HG02610 (cell line): Measurements from ENCODE around the gene KIF16B.

Experiments
- ATAC-seq: cut with Tn5 transposase; IDR thresholded peaks from one replicate; pipeline ENCODE4 v1.9.1; 2021; ENCODE audit warnings: mild to moderate bottlenecking, moderate library complexity; ENCODE audit not compliant: unreplicated experiment

Gene KIF16B

DNA sequence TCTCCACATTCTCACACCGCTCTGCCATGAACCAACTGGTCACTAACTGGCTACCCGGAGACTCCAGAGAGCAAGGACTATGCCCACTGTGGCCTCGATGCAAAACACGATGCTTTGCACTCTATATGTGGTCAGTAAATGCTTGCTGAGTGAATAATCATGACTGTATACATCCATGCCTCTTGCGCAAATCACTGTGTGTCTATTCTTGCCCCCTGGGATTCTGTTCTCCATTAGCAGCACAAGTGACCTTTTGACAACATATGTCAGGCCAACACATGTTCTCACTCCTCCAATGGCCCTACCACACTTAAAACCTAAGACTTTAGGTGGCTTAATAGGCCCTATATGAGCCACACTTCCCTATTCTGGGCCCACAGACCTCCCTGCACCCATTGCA, 16.9 kb downstream of the KIF16B start:
- no peak for ATAC-seq

DNA sequence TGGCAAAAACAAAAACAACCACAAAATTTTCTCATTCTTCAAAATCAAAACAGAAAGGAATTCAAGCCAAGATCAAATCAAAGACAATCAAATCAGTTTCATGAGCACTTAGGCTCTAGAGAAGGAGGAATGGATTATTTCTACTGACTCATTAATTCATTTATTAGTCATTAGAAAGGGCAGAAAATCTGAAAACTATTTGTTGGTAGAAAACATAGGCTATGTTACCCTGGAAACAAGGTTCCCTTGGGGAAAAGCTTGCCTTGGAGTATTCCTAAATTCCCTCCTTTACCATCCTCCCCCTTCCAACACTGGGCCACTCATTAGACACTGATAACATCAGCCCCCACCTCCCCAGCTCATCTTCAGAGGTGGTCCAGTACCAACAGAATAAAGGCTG, 17.5 kb downstream of the KIF16B start:
- ATAC-seq = no peak

DNA sequence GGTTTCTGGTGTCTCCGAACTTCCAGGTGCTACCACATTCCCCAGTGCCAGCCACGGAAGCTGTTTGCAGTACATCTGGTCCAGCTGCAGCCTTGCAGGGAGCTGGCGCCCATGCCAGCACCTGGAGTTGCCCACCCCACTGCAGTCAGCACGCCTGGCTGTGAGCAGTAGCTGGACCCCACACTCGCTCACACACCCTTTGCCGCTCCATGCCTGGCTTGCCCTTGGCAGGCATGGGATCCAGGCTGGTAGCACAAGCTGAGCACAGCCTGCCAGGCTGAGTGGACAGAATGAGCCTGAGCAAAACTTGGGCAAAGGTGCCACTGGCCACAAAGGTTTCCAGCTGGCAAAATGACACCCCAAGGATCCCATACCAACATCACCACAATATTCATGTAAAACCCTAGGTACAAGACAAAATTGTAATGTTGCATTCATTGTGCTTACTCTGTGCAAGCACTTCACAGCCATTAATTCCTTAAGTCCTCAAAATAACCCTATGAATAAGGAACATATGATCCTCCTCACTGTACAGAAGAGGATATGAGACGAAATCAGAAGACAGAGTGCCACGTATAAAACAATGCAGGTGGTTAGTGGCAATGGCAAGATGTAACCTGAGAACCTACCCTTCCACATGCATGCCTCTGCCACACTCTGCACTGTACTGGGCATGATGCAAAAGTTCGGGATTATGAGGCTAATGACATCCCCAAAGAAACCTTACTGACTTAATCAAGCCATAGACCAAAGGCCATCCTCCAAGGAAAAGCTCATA, 18.3 kb downstream of the KIF16B start:
- ATAC-seq = no peak

DNA sequence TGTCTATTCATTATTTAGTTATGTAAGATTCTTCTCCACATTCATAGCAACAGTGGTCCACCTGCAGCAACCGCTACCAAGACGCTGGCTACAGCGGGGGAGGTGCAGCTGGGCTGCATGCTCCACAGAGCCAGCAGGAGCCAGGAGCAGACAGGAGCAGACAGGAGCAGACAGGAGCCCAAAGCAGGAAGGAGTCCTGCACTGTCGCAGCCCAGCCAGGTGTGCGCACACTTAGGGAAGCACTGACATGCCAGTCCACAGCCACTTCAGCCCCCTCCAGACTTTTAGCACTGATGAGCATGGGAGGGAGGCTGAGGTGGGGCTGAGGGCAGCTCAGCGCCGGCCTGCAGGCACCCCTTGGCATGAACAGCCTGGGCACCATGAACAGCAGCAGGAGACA, 19.6 kb downstream of the KIF16B start:
- no peak for ATAC-seq

DNA sequence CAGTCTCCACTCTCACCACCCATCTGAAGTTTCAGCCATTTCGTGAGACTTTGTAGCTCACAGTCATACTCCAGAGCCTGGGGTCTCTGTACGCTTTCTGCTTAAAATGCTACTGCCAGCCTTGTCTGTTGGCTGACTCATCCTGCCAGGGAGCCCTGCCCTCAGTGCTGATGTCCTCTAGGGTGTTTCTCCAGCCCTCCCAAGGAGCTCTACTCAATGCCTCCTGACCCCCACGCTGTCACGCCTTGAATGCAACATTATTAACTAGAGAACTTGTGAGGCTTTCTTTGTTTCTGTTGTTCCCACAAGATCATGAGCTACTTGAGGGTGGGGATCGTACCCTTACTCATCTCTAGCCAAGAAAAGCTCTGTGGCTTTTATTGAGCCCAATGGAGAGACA, 20.1 kb downstream of the KIF16B start:
- ATAC-seq = no peak

DNA sequence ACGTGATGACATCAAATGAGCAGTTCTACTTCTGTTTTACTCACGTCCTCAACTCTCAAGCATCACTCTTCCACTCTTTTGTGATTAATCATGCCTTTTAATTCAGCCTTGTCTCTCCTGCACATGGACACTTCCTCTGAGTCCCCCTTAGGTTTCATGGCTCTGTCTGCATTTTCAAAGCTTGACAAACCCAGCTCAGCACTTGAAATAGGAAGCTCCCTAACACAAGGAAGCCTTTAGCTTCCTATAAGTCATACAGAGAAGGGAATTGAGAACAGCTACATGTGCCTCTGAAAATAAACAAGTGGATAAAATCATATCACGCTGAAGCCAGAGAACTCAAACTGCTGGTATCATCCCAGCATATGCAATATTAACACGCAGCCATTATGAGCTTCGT, 21.2 kb downstream of the KIF16B start:
- ATAC-seq = no peak

DNA sequence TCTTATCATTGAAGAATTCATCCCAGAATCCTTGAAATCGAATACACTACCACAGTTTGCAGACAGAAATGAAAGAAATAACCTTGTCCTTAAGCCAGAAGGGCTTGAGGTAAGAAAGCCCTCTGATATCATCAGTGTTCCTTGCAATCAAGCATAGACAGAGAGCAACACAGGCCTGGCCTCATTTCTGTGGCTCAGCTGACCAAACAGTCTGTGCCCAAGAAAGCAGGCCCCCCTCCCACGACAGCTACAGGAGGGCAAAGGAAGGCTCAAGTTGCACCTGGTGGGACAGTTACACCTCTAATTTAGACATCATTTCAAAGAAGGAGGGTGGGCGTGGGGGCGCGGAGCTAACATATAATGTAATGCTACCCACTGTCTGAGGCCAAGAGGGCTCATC, 21.6 kb downstream of the KIF16B start:
- ATAC-seq = no peak

DNA sequence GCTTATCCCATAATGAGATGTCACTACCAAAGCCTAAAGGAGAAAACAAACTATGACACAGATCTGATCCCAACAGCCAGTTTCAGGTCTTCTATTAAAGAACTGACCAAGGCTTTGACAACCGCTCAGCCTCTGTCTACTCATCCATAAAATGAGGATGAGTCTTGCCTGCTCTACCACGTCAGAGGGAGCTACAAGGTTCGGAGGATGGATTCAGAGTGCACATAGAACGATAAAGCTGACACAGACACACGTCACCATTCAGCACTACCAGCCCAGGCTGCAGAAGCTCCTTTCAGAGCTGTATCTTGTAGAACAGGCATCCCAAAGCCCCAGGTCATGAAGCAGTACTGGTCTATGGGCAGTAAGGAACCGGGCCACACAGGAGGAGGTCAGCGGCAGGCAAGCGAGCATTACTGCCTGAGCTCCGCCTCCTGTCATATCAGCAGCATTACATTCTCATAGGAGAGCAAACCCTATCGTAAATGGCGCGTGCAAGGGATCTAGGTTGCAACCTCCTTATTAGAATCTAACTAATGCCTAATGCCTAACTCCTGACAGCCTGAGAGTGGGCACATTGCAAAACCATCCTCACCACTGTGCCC, 25.1 kb downstream of the KIF16B start:
- ATAC-seq = no peak

DNA sequence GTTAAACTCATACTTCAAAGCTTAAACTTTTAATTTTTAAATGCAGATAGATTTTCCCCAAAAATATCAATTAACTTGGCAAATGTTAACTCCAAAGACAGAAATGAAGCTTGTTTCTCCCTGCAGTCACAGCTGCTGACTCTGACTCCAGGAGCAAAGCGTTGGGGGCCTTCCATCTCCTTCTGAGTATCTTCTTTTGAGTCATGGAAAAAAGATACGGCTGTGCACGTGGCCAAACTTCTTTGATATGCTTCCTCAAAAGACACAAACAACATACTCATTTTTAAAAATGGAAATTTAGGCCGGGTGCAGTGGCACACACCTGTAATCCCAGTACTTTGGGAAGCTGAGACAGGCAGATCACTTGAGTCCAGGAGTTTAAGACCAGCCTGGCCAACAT, 28.3 kb downstream of the KIF16B start:
- no peak for ATAC-seq

DNA sequence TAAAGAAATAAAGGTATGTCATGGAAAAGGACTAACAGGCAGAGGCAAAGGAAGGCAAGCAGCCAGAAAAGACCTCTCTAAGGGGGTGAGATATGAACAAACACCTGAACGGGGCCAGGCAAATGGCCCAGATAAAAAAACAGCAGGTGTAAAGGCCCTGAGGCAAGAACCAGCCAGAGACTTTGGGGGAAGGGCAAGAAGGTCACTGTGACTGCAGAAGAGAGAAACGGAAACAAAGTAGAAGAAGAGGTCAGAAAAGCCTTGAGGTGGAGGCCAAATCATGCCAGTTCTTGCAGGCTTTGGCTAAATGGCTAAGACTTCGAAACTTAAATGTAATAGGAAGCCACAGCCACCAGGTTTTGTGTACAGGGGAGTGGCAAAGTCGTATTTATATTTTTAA, 30.8 kb downstream of the KIF16B start:
- ATAC-seq = no peak

DNA sequence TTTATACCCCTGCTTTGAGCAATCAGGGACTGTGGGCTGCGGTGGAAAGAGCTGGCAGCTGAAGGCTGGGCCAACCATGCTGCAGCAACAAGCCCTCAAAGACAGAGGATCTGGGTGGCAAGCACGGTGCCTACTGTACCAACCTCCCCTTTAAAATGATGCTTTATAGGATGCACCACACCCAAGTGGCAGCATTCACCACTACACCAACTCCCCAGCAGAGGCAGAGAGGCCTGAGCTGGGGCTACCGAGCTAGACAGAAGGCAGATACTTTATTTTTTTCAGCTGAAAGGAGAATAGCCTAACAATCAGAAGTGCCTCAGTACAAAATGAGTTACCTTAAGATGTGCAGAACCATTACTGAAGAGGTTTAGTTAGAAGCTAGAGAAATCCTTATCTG, 31.4 kb downstream of the KIF16B start:
- no peak for ATAC-seq

DNA sequence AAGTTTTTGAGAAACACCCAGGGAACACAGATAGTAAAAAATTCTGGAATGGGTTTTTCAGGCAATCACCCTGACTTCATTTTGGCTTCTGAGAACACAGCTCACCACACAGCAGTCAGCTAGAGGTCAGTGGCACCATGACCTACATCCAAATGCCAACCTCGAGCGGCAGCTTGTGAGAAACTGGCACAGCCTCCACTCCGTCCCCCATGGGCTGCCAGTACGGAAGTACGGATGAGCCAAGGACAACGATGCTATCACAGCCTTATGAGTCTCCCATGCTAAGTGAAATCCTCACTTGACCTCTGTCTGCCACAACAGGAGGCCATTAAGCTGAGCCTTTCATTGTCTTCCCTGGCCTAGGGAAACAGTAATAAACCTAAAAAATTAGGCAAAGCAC, 32.0 kb downstream of the KIF16B start:
- no peak for ATAC-seq

DNA sequence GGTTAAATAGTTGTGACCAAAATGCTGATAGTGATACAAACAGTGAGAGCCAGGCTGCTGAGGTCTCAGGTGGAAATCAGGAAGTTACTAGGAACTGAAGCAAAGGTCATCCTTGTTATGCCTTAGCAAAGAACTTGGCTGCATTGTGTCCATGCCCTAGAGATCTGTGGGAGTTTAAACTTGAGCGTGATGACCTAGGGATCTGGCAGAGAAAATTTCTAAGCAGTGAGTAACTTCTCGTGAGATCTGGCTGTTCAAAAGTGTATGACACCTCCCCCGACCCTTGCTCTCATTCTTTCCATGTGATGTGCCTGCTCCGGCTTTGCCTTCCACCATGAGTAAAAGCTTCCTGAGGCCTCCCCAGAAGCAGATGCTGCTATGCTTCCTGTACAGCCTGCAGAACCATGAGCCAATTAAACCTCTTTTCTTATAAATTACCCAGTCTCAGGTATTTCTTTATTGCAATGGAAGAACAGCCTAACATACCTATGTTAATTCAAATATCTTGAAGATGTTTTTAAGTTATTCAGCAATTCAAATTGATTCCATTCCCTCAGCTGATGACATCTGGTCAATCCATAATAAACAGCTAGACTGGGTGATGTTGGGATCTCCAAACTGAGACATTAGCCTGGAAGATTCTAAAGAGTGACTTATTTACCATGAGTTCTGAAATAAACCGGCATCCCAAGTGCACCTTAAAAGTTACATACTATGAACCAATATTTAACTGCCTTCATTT, 33.8 kb downstream of the KIF16B start:
- no peak for ATAC-seq

DNA sequence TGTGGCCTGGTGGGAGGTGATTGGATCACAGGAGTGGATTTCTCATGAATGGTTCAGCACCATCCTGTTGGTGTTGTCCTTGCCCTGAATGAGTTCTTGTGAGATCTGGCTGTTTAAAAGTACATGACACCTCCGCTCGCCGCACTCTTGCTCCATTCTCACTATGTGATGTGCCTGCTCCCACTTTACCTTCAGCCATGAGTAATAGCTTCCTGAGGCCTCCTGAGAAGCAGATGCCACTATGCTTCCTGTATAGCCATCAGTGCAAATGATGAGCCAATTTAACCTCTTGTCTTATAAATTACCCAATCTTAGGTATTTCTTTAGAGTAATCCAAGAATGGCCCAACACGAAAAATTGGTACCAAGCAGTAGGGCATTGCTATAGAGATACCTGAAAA, 34.5 kb downstream of the KIF16B start:
- ATAC-seq = no peak

DNA sequence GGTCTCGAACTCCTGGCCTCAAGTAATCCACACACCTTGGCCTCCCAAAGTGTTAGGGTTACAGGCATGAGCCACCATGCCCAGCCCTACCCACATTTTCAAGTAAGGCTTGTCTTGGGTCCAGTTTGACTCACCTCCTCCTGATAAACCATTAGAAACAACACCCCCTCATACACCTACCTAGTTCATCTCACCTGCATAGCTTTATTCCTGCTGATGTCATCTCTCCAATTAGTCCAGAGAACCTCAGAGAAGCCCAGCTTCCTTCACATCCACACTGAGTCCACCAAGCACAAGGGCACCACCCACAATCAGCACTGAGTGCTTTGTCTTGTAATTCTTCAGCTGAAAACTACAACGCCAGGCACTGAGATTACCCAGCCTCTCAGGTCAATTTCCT, 35.3 kb downstream of the KIF16B start:
- ATAC-seq = no peak

DNA sequence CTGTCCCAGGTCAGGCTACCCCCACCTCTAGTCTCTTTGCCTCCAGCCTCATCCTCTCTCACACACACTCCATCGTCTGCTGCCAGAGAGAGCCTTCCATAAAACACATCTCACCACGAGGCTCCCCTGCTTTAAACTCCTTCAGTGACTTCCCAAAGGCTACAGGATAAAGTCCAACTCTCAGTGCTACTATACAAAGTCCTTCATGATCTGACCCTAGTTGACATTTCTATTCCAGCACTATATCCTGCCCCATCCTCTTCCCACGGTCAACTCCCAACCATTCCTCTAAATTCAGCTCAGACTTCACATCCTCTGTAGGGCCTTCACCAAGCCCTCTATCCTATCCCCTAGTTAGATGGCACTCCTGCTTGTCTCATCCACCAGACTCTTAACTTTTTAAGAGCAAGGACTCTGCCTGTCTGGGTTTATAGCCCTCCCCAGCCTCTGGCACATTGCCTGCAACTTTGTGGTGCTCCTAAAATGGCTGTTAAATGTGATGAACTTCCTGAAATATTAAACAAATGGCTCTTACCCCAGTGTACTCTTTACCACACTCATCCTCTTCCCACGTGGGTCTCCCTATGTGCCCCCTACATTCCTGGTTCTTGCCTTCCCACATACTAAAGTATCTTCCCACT, 36.1 kb downstream of the KIF16B start:
- no peak for ATAC-seq

DNA sequence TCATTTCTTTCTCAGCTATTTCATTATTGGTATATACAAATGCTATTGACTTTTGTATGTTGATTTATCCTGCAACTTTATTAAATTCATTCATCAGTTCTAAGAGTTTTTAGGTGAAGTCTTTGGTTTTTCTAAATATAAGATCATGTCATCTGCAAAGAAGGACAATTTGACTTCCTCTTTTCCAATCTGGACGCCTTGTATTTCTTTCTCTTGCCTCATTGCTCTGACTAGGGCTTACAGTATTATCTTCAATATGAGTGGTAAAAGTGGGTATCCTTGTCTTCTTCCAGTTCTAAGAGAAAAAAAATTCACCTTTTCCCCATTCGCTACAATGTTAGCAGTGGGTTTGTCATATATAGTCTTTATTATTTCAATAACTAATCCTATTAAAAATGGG, 38.0 kb downstream of the KIF16B start:
- no peak for ATAC-seq

DNA sequence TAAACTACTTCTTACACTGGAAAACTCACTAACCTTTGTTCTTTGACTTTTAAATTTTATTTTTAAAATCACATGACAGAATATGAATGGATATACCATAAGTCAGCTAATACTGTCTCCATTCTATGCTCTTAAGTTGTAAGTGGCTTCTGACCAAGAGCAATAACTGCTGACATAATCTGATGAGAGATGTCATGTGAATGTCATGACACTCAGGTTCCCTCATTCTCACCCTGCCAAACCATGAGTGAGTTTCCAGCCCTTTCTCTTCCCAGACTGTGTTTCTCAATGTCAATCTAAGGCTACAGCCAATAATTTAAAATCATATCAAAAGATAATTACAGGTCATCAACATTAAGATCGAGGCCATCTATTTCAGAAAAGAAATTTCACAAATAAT, 39.7 kb downstream of the KIF16B start:
- ATAC-seq = no peak

DNA sequence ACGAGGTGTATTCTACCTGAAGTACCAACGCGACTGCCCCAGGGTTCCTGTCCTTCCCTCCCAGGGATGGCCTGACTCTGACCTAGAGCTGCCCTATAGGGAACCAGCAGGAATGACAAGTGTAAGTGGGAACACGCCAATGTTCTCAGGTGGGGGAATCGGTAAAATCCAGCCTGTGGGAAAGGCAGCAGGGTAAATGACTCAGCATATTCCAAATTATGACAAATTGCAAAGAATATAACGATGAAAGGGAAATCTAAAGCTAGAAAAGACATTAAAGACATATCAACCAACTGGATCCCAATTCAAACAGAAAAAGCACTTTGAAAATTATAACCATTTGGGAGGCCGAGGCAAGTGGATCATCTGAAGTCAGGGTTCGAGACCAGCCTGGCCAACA, 41.8 kb downstream of the KIF16B start:
- no peak for ATAC-seq

DNA sequence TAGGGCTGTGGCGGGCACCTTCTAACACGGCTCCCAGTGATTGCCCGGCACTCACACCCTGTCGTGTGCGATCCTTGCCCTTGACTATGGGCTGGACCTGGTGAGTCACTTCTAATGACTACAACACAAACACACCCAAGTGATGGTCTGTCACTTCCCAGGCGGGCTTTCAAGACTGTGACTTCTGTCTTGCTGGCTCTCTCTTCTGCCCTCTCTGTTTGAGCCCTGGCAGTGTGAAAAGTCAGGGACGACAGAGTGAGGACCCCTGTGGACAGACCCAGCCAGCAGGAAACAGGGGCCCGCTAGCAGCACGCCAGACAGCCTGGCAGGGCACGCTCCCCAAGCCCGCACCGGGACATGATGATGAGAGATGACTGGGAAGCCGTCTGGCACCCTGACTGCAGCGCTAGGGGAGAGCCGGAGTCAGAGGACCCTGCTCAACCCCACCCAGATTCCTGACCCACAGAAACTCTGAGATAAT, 43.0 kb downstream of the KIF16B start:
- ATAC-seq = no peak

DNA sequence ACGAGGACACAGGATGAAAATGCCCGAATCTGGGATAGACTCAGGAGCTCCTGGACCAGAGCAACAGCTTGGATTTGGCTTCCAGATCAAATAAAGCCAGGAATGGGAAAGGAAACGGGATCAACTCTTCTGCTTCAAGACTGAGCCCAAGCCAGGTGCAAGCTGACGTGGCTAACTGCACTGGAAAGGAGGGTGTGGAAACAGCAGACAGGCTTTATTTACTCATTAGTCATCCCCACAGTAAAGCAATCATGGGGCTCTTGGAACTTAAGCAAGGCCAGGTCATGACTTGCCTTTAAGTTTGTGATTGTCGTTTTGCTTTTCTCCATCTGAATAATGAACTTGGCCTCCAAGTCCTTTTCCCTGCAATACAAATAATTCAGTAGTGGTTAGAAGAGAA, 45.2 kb downstream of the KIF16B start:
- no peak for ATAC-seq

DNA sequence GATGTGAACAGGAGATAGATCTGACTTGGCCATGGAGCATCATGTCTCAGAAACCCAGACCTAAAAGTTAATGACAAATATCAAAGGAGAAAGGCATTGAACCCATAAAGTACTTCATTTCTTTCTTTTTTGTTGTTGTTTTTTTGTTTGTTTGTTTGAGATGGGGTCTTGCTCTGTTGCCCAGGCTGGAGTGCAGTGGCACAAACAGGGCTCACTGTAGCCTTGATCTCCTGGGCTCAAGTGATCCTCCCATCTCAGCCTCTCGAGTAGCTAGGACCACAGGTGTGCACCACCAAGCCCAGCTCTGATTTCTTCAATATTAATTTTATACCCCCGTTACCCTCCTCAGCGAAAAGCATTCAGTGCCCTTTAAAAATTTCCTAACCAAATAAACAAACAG, 45.8 kb downstream of the KIF16B start:
- no peak for ATAC-seq
